Cardiac muscle cell (in vitro differentiated cells and primary cell): ENCODE measurements around the gene SNX6. TPM values are rescaled to one million over a fixed set of nuclear protein-coding genes. Genes with fewer than 3 reads are reported as not detected.
"Not testable (repeated sequence)": the region's sequence is repeated elsewhere in the genome, so short reads cannot be mapped to it uniquely, and the experiment has no call there.

ENCODE experiments used
- DNase-seq, 2 donors: peaks; one replicate each; pipeline versions ENCODE4 v3.0.0 to v3.0.0-alpha.2; 2010 to 2017; ENCODE audit warnings: low read depth in 1 of 2, low spot score in 1 of 2
- H3K27ac ChIP-seq: fragments of 200-600 bp; sonication (generic); 2 replicates; pipeline ENCODE4 v1.5.1; 2016
- H3K27me3 ChIP-seq: fragments of 200-600 bp; sonication (generic); 2 replicates; pipeline ENCODE4 v1.6.0; 2016; ENCODE audit warnings: control low read depth
- H3K36me3 ChIP-seq: fragments of 200-600 bp; sonication (generic); 2 replicates; pipeline ENCODE4 v1.5.1; 2016; ENCODE audit warnings: control low read depth
- H3K4me1 ChIP-seq: fragments of 200-600 bp; sonication (generic); 2 replicates; pipeline ENCODE4 v1.8.1; 2017; ENCODE audit warnings: low read depth, mild to moderate bottlenecking, mixed run types
- H3K4me3 ChIP-seq: fragments of 200-600 bp; sonication (generic); 2 replicates; pipeline ENCODE4 v1.5.1; 2016; ENCODE audit warnings: mild to moderate bottlenecking
- H3K9me3 ChIP-seq: fragments of 200-600 bp; sonication (generic); 2 replicates; pipeline ENCODE4 v1.5.1; 2017; ENCODE audit warnings: low read depth, mild to moderate bottlenecking, control low read depth
- polyA plus RNA-seq: library from polyadenylated mRNA; unstranded; fragments of >200 nt; fragmentation: Nextera tagmentation; extraction: Ambion mirVana; gene quantifications from 2 replicates; pipeline ENCODE4 v1.2.1, GENCODE V29; 2016
- total RNA-seq: library from RNA; depleted of rRNA; stranded (reverse); fragments of >200 nt; gene quantifications from 2 replicates; pipeline ENCODE4 v1.2.3, GENCODE V29; 2016
- TF ChIP-seq, protein P1 (sequence below): IDR thresholded peaks from 2 replicates; pipeline ENCODE4 v1.5.1; 2012; ENCODE audit warnings: low read depth, mild to moderate bottlenecking, low read length

The SNX6 gene
- total and polyA plus RNA-seq, 2 experiments from 2014 or later = 83.1 to 95.1 TPM

DNA sequence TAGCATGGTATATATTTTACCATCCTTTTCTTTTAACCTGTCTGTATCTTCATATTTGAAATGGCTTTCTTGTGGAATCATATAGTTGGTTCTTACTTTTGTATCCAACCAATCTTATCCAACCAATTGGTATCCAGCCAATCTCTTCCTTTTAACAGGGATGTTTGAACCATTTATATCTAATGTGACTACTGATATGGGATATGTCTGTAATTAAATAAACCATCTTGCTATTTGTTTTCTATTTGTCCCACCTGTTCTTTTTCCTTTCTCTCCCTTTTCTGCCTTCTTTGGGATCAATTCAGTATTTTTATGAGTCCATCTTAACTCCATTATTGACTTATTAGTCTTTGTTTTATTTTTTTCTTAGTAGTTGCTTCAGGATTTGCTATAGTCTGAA, 30.8 kb upstream of the SNX6 start:
- no peak overlapping the region for H3K4me3 ChIP-seq
- no peaks in the 10 kb centered on the region for H3K4me1 ChIP-seq
- DNase-seq = no peak
- no peaks in the 10 kb centered on the region for H3K9me3 ChIP-seq
- H3K36me3 ChIP-seq = no peaks in the 10 kb centered on the region
- no peak overlapping the region for H3K27ac ChIP-seq
- no peaks in the 10 kb centered on the region for H3K27me3 ChIP-seq
- TF ChIP-seq, protein P1, sequence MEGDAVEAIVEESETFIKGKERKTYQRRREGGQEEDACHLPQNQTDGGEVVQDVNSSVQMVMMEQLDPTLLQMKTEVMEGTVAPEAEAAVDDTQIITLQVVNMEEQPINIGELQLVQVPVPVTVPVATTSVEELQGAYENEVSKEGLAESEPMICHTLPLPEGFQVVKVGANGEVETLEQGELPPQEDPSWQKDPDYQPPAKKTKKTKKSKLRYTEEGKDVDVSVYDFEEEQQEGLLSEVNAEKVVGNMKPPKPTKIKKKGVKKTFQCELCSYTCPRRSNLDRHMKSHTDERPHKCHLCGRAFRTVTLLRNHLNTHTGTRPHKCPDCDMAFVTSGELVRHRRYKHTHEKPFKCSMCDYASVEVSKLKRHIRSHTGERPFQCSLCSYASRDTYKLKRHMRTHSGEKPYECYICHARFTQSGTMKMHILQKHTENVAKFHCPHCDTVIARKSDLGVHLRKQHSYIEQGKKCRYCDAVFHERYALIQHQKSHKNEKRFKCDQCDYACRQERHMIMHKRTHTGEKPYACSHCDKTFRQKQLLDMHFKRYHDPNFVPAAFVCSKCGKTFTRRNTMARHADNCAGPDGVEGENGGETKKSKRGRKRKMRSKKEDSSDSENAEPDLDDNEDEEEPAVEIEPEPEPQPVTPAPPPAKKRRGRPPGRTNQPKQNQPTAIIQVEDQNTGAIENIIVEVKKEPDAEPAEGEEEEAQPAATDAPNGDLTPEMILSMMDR = no peak

DNA sequence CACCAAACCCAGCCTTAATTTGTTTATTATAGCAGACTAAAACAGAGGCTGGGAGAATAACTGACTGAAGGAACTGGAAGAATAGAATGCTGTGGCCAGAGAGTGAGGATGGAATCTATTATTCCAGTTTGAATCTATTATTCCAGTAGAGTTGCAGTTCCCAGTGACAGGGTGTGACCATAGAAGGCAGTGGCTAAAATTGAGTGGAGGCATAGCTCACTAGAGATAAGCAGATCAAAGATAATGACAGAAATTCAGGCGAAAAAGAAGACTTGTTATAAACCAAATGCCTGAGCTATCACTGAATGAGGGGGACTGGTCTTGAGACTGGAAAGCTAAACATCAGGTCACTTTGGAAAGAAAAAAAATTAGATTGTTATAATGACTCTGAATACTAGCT, 26.0 kb upstream of the SNX6 start:
- H3K36me3 ChIP-seq = no peaks in the 10 kb centered on the region
- no peak for DNase-seq
- no peak overlapping the region for H3K4me3 ChIP-seq
- H3K27ac ChIP-seq = no peak overlapping the region
- H3K27me3 ChIP-seq = no peaks in the 10 kb centered on the region
- no peaks in the 10 kb centered on the region for H3K4me1 ChIP-seq
- H3K9me3 ChIP-seq = no peaks in the 10 kb centered on the region
- TF ChIP-seq, protein P1 = no peak

DNA sequence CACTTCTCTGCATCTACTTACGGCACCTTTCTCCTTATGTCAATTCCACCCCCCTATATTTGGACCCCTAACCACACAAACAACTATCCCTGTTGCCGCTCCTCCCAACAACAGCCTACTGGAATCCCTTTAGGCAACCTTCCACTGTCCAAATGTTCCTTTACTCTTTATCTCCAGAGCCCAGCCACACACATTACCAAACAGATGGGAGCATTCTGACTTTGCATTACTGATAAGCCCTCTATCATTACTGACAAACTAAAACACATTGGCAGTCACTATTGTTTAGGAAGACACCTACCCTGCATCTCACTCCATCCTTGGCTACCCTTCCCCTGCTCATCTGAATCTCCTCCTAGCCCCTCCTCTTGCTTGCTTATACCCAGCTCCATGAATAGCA, 23.1 kb upstream of the SNX6 start:
- not testable (repeated sequence) for H3K27ac ChIP-seq, H3K4me1 ChIP-seq, H3K9me3 ChIP-seq, H3K4me3 ChIP-seq, H3K36me3 ChIP-seq, DNase-seq, H3K27me3 ChIP-seq

DNA sequence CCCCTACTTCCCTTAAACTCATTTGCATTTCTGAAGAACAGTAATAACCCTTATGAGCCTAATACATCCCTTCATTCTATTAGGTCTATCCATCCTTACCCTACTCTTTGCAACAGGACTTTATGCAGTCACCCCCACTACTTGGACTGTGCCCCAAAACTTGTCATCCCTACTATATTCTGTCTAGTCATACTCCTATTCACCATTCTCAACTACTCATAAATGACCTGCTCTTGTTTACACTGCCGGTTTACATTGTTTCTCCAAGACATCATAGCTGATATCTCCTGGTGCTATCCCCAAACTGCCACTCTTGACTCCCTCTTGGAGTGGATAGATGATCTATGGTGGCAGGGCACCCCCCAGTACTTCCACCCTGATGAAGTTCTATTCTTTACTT, 22.4 kb upstream of the SNX6 start:
- H3K27me3 ChIP-seq = not testable (repeated sequence)

DNA sequence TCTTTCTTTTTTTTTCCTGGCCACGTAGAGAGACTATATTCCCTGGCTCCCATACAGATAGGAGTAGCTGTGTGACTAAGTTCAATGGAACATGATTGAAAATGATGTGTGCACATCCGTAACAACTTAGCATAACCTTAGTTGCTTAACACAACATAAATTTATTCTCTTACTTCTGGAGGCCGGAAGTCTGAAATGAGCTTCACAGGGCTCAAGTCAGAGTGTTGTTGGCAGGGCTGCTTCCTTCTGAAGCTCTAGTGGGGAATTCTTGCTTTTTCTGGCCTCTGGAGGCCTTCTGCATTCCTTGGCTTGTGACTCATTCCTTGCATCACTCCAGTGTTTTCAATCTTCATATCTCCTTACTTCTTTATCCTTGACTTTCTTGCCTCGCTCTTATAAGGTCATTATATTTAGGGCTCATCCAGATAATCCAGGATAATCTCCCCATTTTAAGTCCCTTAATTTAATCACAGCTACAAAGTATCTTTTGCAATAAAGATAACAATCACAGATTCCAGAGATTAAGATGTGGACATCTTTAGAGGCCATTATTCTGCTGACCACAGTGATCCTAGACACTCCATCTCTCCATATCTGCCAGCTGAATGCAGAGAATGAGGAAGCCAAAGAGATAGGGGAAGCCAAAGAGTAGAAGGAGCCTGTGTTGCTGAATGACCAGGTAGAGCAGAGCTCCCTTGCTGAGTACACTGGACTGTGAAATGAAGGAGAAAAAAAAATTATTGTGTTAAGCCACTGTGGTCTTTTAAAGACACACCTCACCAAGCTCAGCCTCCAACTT, 21.0 kb upstream of the SNX6 start:
- H3K9me3 ChIP-seq = no peaks in the 10 kb centered on the region
- DNase-seq = peak in 1 of 2 donors; percentile 99
- no peaks in the 10 kb centered on the region for H3K27me3 ChIP-seq
- H3K4me3 ChIP-seq = no peak overlapping the region
- no peaks in the 10 kb centered on the region for H3K4me1 ChIP-seq
- H3K27ac ChIP-seq = no peak overlapping the region
- H3K36me3 ChIP-seq = no peaks in the 10 kb centered on the region
- TF ChIP-seq, protein P1 = no peak

More for the DNA sequence above, 22.4 kb upstream of the SNX6 start:
- H3K4me3 ChIP-seq, H3K27ac ChIP-seq, H3K36me3 ChIP-seq, H3K9me3 ChIP-seq, DNase-seq, H3K4me1 ChIP-seq: not testable (repeated sequence)

DNA sequence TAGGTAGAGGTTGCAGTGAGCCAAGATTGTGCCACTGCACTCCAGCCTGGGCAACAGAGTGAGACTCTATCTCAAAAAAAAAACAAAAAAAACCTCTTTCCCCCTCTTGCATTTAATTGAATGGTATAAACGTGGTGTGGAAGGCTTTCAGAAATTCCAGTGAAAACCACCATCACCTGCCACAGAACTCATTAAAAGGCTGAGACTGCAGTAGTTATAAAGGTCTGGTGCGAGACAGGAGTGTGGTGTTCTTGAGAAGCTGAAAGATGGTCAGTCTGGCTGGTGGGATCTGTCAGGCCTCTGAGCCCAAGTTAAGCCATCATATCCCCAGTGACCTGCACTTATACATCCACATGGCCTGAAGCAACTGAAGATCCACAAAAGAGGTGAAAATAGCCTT, 20.1 kb upstream of the SNX6 start:
- DNase-seq, H3K27ac ChIP-seq, H3K27me3 ChIP-seq, H3K4me1 ChIP-seq, H3K9me3 ChIP-seq, H3K4me3 ChIP-seq, H3K36me3 ChIP-seq: not testable (repeated sequence)

DNA sequence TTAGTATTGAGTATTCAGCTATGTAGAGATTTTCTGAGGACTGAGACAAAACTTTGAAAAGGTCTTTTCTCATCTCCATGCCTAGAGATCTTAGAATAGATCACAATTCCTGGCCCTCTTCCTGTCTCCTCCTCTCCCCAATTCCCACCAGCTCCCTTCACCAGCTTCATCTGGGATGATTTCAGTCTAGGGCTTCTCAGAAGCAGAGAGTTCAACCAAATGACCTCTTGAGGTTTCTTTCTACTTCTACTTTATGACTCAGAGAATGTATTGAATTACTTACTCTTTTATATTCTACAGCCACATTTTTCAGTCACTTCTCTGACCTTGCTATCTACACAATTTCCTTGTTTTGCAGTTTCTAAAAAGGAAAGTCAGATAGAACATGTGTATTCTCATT, 19.4 kb upstream of the SNX6 start:
- peak in 1 of 2 donors; percentile 82 for DNase-seq
- Histone ChIP-seq H3K27ac (no peak overlapping the region), H3K4me3 (no peak overlapping the region), H3K27me3 (no peaks in the 10 kb centered on the region), H3K4me1 (no peaks in the 10 kb centered on the region), H3K9me3 (no peaks in the 10 kb centered on the region), H3K36me3 (no peaks in the 10 kb centered on the region)
- TF ChIP-seq, protein P1 = no peak
